HL-60 (cell line): ENCODE results near the gene CPNE6.

ENCODE experiments used
- DNase-seq, 2 experiments: peaks; one replicate each; pipeline ENCODE4 v3.0.0-alpha.2; 2010 to 2020; ENCODE audit warnings: low read depth in 1 of 2, low spot score in 1 of 2
- H3K27ac ChIP-seq: fragments of 250-450 bp; sonication (Bioruptor Pico); replicated peaks from 2 replicates; pipeline ENCODE4 v1.5.1; 2020; ENCODE audit warnings: mild to moderate bottlenecking, moderate library complexity
- H3K27me3 ChIP-seq: fragments of 250-450 bp; sonication (Bioruptor Pico); 2 replicates; pipeline ENCODE4 v1.5.1; 2021; ENCODE audit warnings: mild to moderate bottlenecking, moderate library complexity; ENCODE audit not compliant: insufficient read depth, poor library complexity, severe bottlenecking
- H3K4me3 ChIP-seq: replicated peaks from 2 replicates; pipeline ENCODE4 v1.5.1; 2011; ENCODE audit warnings: mild to moderate bottlenecking, control low read depth, low read length; ENCODE audit not compliant: insufficient read depth
- CTCF ChIP-seq: IDR thresholded peaks from one replicate; pipeline ENCODE4 v1.5.1; 2011; ENCODE audit warnings: low read length, control low read depth, inconsistent platforms; ENCODE audit not compliant: insufficient read depth
- GABPA ChIP-seq: IDR thresholded peaks from 2 replicates; pipeline ENCODE4 v1.6.1; 2012; ENCODE audit warnings: low read depth
- POLR2AphosphoS5 ChIP-seq: IDR thresholded peaks from 2 replicates; pipeline ENCODE4 v1.6.1; 2012; ENCODE audit warnings: low read depth
- REST ChIP-seq: IDR thresholded peaks from 2 replicates; pipeline ENCODE4 v1.6.1; 2012; ENCODE audit warnings: low read depth; ENCODE audit not compliant: insufficient replicate concordance
- SPI1 ChIP-seq: IDR thresholded peaks from 2 replicates; pipeline ENCODE4 v1.6.1; 2012; ENCODE audit warnings: low read depth, mild to moderate bottlenecking, borderline replicate concordance

Gene CPNE6

GRCh38 chr14:24062216-24062980, 9.0 kb upstream of the CPNE6 start:
- TF ChIP-seq REST = no peak
- TF ChIP-seq CTCF = no peak
- no peak for TF ChIP-seq GABPA
- no peak for TF ChIP-seq SPI1
- no peak for TF ChIP-seq POLR2AphosphoS5
- H3K27me3 ChIP-seq = no peaks in the 10 kb centered on the region
- no peak overlapping the region for H3K4me3 ChIP-seq
- H3K27ac ChIP-seq = no peak overlapping the region
- no peak for DNase-seq

- no peak for DNase-seq
- no peak overlapping the region for H3K27ac ChIP-seq
- no peak overlapping the region for H3K4me3 ChIP-seq
- TF ChIP-seq POLR2AphosphoS5 (no peak), REST (no peak), GABPA (no peak), SPI1 (no peak), CTCF (no peak)
- no peaks in the 10 kb centered on the region for H3K27me3 ChIP-seq
These were observed 8.0 kb upstream of the CPNE6 start for GRCh38 chr14:24063263-24063836.

- Histone ChIP-seq H3K4me3 (no peak overlapping the region), H3K27ac (no peak overlapping the region), H3K27me3 (no peaks in the 10 kb centered on the region)
- no peak for DNase-seq
- TF ChIP-seq CTCF = no peak
These were observed 7.1 kb upstream of the CPNE6 start for GRCh38 chr14:24064091-24064795.
